Trophoblast cell (in vitro differentiated cells and primary cell): ENCODE measurements around the gene FBXL5.
A peak's percentile ranks its signal among the peaks of the same experiment; 100 is the strongest.

Experiments used
- DNase-seq, 2 donors: peaks; one replicate each; pipeline ENCODE4 v3.0.0-alpha.2; 2016
- H2AFZ ChIP-seq: 2 replicates; pipeline ENCODE4 v1.6.1; 2013; ENCODE audit warnings: low read length, moderate library complexity, mild to moderate bottlenecking; ENCODE audit not compliant: insufficient read depth, poor library complexity
- H2AK5ac ChIP-seq: 2 replicates; pipeline ENCODE4 v1.6.1; 2013; ENCODE audit warnings: mild to moderate bottlenecking, low read length
- H2BK120ac ChIP-seq: 2 replicates; pipeline ENCODE4 v1.6.1; 2013; ENCODE audit warnings: low read length, mild to moderate bottlenecking, moderate library complexity; ENCODE audit not compliant: insufficient read depth, poor library complexity
- H2BK12ac ChIP-seq: 2 replicates; pipeline ENCODE4 v1.6.1; 2013; ENCODE audit warnings: mild to moderate bottlenecking, low read length, moderate library complexity
- H2BK5ac ChIP-seq: 2 replicates; pipeline ENCODE4 v1.6.1; 2013; ENCODE audit warnings: low read length, low read depth, moderate library complexity, mild to moderate bottlenecking; ENCODE audit not compliant: poor library complexity
- H3K14ac ChIP-seq: 2 replicates; pipeline ENCODE4 v1.6.1; 2013; ENCODE audit warnings: mild to moderate bottlenecking, low read length
- H3K18ac ChIP-seq: 2 replicates; pipeline ENCODE4 v1.6.1; 2013; ENCODE audit warnings: mild to moderate bottlenecking, low read length
- H3K23ac ChIP-seq: 2 replicates; pipeline ENCODE4 v1.6.1; 2013; ENCODE audit warnings: low read length
- H3K27ac ChIP-seq: 2 replicates; pipeline ENCODE4 v1.5.1; 2013; ENCODE audit warnings: low read depth, mild to moderate bottlenecking, inconsistent platforms, low read length, moderate library complexity
- H3K27me3 ChIP-seq: 2 replicates; pipeline ENCODE4 v1.6.1; 2013; ENCODE audit warnings: inconsistent platforms, mild to moderate bottlenecking, low read length, moderate library complexity; ENCODE audit not compliant: insufficient read depth
- H3K36me3 ChIP-seq, 2 experiments: 1 replicate in 1 of 2; 2 replicates in 1 of 2; pipeline ENCODE4 v1.6.1; 2013; ENCODE audit warnings: low read length in 2 of 2, mild to moderate bottlenecking in 2 of 2, moderate library complexity in 1 of 2; ENCODE audit not compliant: insufficient read depth in 2 of 2, control insufficient read depth in 1 of 2
- H3K4ac ChIP-seq: 2 replicates; pipeline ENCODE4 v1.6.1; 2013; ENCODE audit warnings: low read depth, mild to moderate bottlenecking, low read length, moderate library complexity
- H3K4me1 ChIP-seq, 2 experiments: 1 replicate in 1 of 2; 2 replicates in 1 of 2; pipeline ENCODE4 v1.6.1; 2013; ENCODE audit warnings: low read length in 2 of 2, mild to moderate bottlenecking in 2 of 2, moderate library complexity in 1 of 2; ENCODE audit not compliant: insufficient read depth in 2 of 2, control insufficient read depth in 1 of 2
- H3K4me2 ChIP-seq: 2 replicates; pipeline ENCODE4 v1.6.1; 2013; ENCODE audit warnings: inconsistent platforms, mild to moderate bottlenecking, low read length, moderate library complexity
- H3K4me3 ChIP-seq: 2 replicates; pipeline ENCODE4 v1.5.1; 2013; ENCODE audit warnings: mild to moderate bottlenecking, low read depth, low read length, inconsistent platforms
- H3K79me1 ChIP-seq: one replicate; pipeline ENCODE4 v1.6.1; 2013; ENCODE audit warnings: low read length
- H3K79me2 ChIP-seq: 2 replicates; pipeline ENCODE4 v1.6.1; 2013; ENCODE audit warnings: low read length, mild to moderate bottlenecking; ENCODE audit not compliant: control insufficient read depth, insufficient read depth, poor library complexity
- H3K9ac ChIP-seq: 2 replicates; pipeline ENCODE4 v1.6.1; 2013; ENCODE audit warnings: mild to moderate bottlenecking, low read length
- H3K9me3 ChIP-seq: 2 replicates; pipeline ENCODE4 v1.6.1; 2013; ENCODE audit warnings: low read depth, mild to moderate bottlenecking, control low read depth, inconsistent platforms, low read length; ENCODE audit not compliant: insufficient read depth
- H4K12ac ChIP-seq: 2 replicates; pipeline ENCODE4 v1.6.1; 2013; ENCODE audit warnings: low read depth, mild to moderate bottlenecking, low read length, moderate library complexity
- H4K8ac ChIP-seq: 2 replicates; pipeline ENCODE4 v1.6.1; 2013; ENCODE audit warnings: low read depth, mild to moderate bottlenecking, low read length, moderate library complexity
- H4K91ac ChIP-seq: one replicate; pipeline ENCODE4 v1.6.1; 2013; ENCODE audit warnings: low read depth, mild to moderate bottlenecking, low read length, moderate library complexity
- WGBS: extraction: QIAGEN DNeasy Blood & Tissue Kit; methylation state at CpG from one replicate; pipeline ENCODE4 v1.1.7; 2013; ENCODE audit warnings: missing lambda C conversion rate; ENCODE audit not compliant: insufficient read length, insufficient coverage; ENCODE audit errors: extremely low coverage; 5-methylcytosine and 5-hydroxymethylcytosine counted together

Gene FBXL5

DNA sequence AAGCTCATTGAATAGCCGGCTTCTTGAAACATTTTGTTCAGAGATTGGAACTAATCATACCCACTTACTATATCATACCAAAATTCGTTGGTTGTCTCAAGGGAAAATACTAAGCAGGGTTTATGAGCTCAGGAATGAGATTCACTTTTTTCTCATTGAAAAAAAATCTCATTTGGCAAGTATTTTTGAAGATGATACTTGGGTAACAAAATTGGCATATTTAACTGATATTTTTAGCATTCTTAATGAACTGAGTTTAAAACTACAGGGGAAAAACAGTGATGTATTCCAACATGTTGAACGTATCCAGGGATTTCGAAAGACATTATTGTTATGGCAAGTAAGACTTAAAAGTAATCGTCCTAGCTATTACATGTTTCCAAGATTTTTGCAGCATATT is 32.9 kb upstream of the FBXL5 start:
- WGBS, result no CpG with 5 or more reads among the region's 5 CpGs
- Histone ChIP-seq H2AK5ac (no peak overlapping the region), H3K4me1 (peaks cover 6 to 14% of the 10 kb centered on the region in 2 experiments), H2BK120ac (no peak overlapping the region), H2AFZ (no peak overlapping the region), H3K4ac (no peak overlapping the region), H3K27ac (no peak overlapping the region), H2BK5ac (no peak overlapping the region), H3K18ac (no peak overlapping the region), H3K4me2 (no peak overlapping the region), H3K79me1 (peaks cover 3% of the 10 kb centered on the region), H4K8ac (no peak overlapping the region), H3K4me3 (no peak overlapping the region), H4K91ac (no peak overlapping the region), H3K27me3 (no peaks in the 10 kb centered on the region), H3K9me3 (no peaks in the 10 kb centered on the region), H3K23ac (no peak overlapping the region), H4K12ac (no peak overlapping the region), H3K9ac (no peak overlapping the region), H3K14ac (no peak overlapping the region), H2BK12ac (no peak overlapping the region), H3K36me3 (peaks cover 2 to 3% of the 10 kb centered on the region in 2 experiments), H3K79me2 (no peaks in the 10 kb centered on the region)
- no peak for DNase-seq

DNA sequence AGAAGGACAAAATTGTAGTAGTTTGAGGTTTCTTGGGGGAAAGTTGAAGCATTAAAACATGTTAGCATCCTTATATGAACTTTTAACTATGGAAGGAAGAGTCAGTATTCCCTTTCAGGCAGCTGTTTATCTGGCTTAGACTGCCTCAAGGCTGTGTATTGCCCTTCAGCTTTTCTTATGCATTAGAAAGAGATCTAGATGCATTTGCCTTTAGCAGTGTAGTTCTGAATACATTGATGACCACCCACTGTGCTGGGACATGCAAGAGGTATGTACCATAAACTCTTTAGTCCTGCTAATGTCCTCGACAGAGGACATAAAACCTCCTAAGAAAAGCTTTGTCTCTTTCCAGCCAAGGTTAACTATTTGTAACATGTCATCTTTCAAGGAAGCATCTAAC is 29.3 kb upstream of the FBXL5 start:
- Histone ChIP-seq H3K27ac (no peak overlapping the region), H3K23ac (no peak overlapping the region), H3K4me2 (no peak overlapping the region), H3K4me1 (peaks cover 2 to 7% of the 10 kb centered on the region in 2 experiments), H2AK5ac (no peak overlapping the region), H3K4me3 (no peak overlapping the region), H4K8ac (no peak overlapping the region), H2BK120ac (no peak overlapping the region), H3K9ac (no peak overlapping the region), H3K27me3 (no peaks in the 10 kb centered on the region), H3K9me3 (no peaks in the 10 kb centered on the region), H4K91ac (no peak overlapping the region), H2BK12ac (no peak overlapping the region), H3K14ac (no peak overlapping the region), H2BK5ac (no peak overlapping the region), H3K36me3 (peaks cover 2% of the 10 kb centered on the region in 2 experiments), H3K18ac (no peak overlapping the region), H3K79me2 (peaks cover 10% of the 10 kb centered on the region), H4K12ac (no peak overlapping the region), H3K79me1 (peaks cover 11% of the 10 kb centered on the region), H3K4ac (no peak overlapping the region), H2AFZ (no peak overlapping the region)
- no CpG with 5 or more reads among the region's 1 CpG for WGBS
- no peak for DNase-seq

DNA sequence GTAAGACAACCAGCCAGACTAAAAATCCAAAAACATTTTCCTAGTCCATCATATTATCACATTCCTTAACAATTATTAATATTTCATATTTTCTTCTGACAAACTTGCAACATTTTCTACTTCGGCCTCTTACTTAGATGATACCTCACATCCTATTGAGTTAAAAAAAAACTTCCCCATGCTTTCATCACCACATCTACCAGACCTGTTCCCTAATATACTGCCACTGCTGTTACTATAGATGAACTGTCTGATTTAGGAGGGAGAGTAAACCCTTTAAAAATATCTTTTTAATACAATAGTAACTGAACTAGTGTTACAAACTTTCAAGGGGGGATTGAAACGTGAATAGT is 28.0 kb upstream of the FBXL5 start:
- Histone ChIP-seq H2AFZ (no peak overlapping the region), H3K4me3 (no peak overlapping the region), H4K91ac (no peak overlapping the region), H3K27ac (no peak overlapping the region), H3K79me1 (peaks cover 11% of the 10 kb centered on the region), H3K27me3 (no peaks in the 10 kb centered on the region), H3K9me3 (no peaks in the 10 kb centered on the region), H2BK5ac (no peak overlapping the region), H2BK120ac (no peak overlapping the region), H3K4me2 (no peak overlapping the region), H3K9ac (no peak overlapping the region), H2AK5ac (no peak overlapping the region), H3K14ac (no peak overlapping the region), H3K18ac (no peak overlapping the region), H4K12ac (no peak overlapping the region), H3K23ac (no peak overlapping the region), H4K8ac (no peak overlapping the region), H3K36me3 (no peaks in the 10 kb centered on the region), H3K4me1 (peaks cover 2 to 4% of the 10 kb centered on the region in 2 experiments), H3K4ac (no peak overlapping the region), H3K79me2 (peaks cover 10% of the 10 kb centered on the region), H2BK12ac (no peak overlapping the region)
- 100% methylated on average over 1 of the region's 2 CpGs for WGBS
- DNase-seq, result no peak

GRCh38 chr4:15682242-15683142 is 27.3 kb upstream of the FBXL5 start:
- H3K36me3 ChIP-seq, result no peaks in the 10 kb centered on the region
- no peak for DNase-seq
- H2BK5ac ChIP-seq, result peak overlapping the region; percentile 94
- no peak overlapping the region for H2AK5ac ChIP-seq
- peaks cover 10% of the 10 kb centered on the region for H3K79me2 ChIP-seq
- H3K23ac ChIP-seq, result no peak overlapping the region
- no peak overlapping the region for H3K4ac ChIP-seq
- H3K9ac ChIP-seq, result peak overlapping the region; percentile 99
- peaks cover 2 to 7% of the 10 kb centered on the region in 2 experiments for H3K4me1 ChIP-seq
- peak overlapping the region; percentile 86 for H3K4me3 ChIP-seq
- H3K4me2 ChIP-seq, result peak overlapping the region; percentile 52
- peak overlapping the region; percentile 97 for H3K14ac ChIP-seq
- peak overlapping the region; percentile 99 for H3K27ac ChIP-seq
- WGBS, result no CpG with 5 or more reads among the region's 6 CpGs
- peak overlapping the region; percentile 60 for H2AFZ ChIP-seq
- no peak overlapping the region for H3K18ac ChIP-seq
- no peak overlapping the region for H4K8ac ChIP-seq
- peaks cover 11% of the 10 kb centered on the region for H3K79me1 ChIP-seq
- H4K12ac ChIP-seq, result no peak overlapping the region
- H2BK120ac ChIP-seq, result peak overlapping the region; percentile 43
- peak overlapping the region; percentile 92 for H4K91ac ChIP-seq
- H3K27me3 ChIP-seq, result no peaks in the 10 kb centered on the region
- no peak overlapping the region for H2BK12ac ChIP-seq
- H3K9me3 ChIP-seq, result no peaks in the 10 kb centered on the region
